Adrenal gland (tissue), 12 donors: ENCODE data around the gene GATAD2B. TPM values are rescaled to one million over a fixed set of nuclear protein-coding genes. Genes with fewer than 3 reads are reported as not detected.

Experiments used
- DNase-seq, 7 donors: peaks; one replicate each; pipeline ENCODE4 v3.0.0-alpha.2; 2019 to 2020
- H3K27ac ChIP-seq, 5 donors: fragments of 200-600 bp; sonication (generic) in 4 of 5; 1 replicate in 3 of 5; 2 replicates in 2 of 5; pipeline versions ENCODE4 v1.5.1 to v1.8.0; 2016 to 2020; ENCODE audit warnings: mild to moderate bottlenecking in 1 of 5
- H3K27me3 ChIP-seq: fragments of 200-600 bp; 2 replicates; pipeline ENCODE4 v1.8.0; 2021
- H3K36me3 ChIP-seq, 2 donors: fragments of 200-600 bp; replicated peaks in 1 of 2; 1 replicate in 1 of 2; 2 replicates in 1 of 2; pipeline versions ENCODE4 v1.5.1 to v1.8.0; 2018 to 2022
- H3K4me1 ChIP-seq, 2 donors: fragments of 200-600 bp; replicated peaks in 1 of 2; 1 replicate in 1 of 2; 2 replicates in 1 of 2; pipeline versions ENCODE4 v1.5.1 to v1.8.0; 2018 to 2021
- H3K4me3 ChIP-seq, 4 donors: fragments of 200-600 bp; sonication (generic) in 3 of 4; one replicate each; pipeline ENCODE4 v1.5.1; 2016 to 2018
- H3K9me3 ChIP-seq, 3 donors: fragments of 200-600 bp; sonication (generic) in 1 of 3; replicated peaks in 1 of 3; 1 replicate in 2 of 3; 2 replicates in 1 of 3; pipeline versions ENCODE4 v1.5.1 to v1.8.0; 2016 to 2021
- POLR2A ChIP-seq, 2 donors: fragments of 450-650 bp; IDR thresholded peaks; one replicate each; pipeline ENCODE4 v1.6.1; 2017; ENCODE audit warnings: antibody characterized with exemption in 2 of 2, mild to moderate bottlenecking in 2 of 2, moderate library complexity in 1 of 2
- WGBS, 4 donors: extraction: QIAGEN DNeasy Blood & Tissue Kit in 2 of 4; methylation state at CpG; one replicate each; pipeline versions ENCODE4 v1.1.5 to v1.1.7; 2013 to 2017; 5-methylcytosine and 5-hydroxymethylcytosine counted together
- intact Hi-C, 2 donors: fragments of 100-400 bp; cut with DNase I; formaldehyde crosslinking; loops; one replicate each; pipeline versions ENCODE4 v1.14.1 to v1.15.0; 2022 to 2023
- polyA plus RNA-seq, 3 donors: library from polyadenylated mRNA; stranded (reverse); fragments of 200-250 nt in 2 of 3; fragments of 350-450 nt in 1 of 3; fragmentation: Illumina TruSeq in 1 of 3; extraction: RNeasy Lipid Tissue Mini Kit (QIAGEN cat#74804) in 1 of 3; gene quantifications; one replicate each; pipeline ENCODE4 v1.2.3, GENCODE V29; 2013 to 2014
- total RNA-seq, 9 donors: library from RNA; depleted of rRNA in 4 of 9; stranded (reverse); fragments of >200 nt in 4 of 9; fragments of 120-200 nt in 1 of 9; fragmentation: NEBNext Ultra II Directional in 1 of 9; extraction: Animal tissue kit (Norgen Biotek cat#: 25700) in 1 of 9; gene quantifications; one replicate each; pipeline versions ENCODE4 v1.1.0 to v1.2.4, GENCODE V29; 2013 to 2023
- TF ChIP-seq, protein P1 (sequence below), 6 experiments: fragments of 450-650 bp in 4 of 6; fragments of 200-600 bp in 2 of 6; sonication (generic) in 1 of 6; IDR thresholded peaks; 1 replicate in 5 of 6; 2 replicates in 1 of 6; pipeline versions ENCODE4 v1.5.1 to v1.8.0; 2016 to 2021; ENCODE audit warnings: antibody characterized with exemption in 6 of 6, mild to moderate bottlenecking in 2 of 6, moderate library complexity in 1 of 6
- donor health status: healthy with polysubstance abuse.
- donor health status: Bipolar disorder and iron deficiency.
- donor health status: DM: yes; HTN: yes; CAD: no.
- donor health status: DM: no; HTN: no; CAD: no.
- donor health status: DM: no; HTN: no; CAD: no.
- donor health status: DM: yes; HTN: yes; CAD: no.

The GATAD2B gene
- total and polyA plus RNA-seq, 12 donors, result 3.0 to 43.3 (median 16.6) TPM

DNA sequence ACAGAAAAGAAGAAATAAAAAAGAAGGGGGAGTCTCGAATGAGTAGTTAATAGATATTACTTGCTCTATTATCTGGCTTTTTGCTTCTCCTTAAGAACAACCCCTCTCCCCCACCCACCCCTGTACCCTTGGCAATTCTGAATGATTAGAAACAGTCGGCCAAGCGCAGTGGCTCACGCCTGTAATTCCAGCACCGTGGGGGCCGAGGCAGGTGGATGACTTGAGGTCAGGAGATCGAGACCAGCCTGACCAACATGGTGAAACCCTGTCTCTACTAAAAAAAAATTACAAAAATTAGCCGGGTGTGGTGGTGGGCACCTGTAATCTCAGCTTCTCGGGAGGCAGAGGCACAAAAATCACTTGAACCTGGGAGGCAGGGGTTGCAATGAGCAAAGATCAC is 42.7 kb downstream of the GATAD2B start:
- Histone ChIP-seq H3K27ac (no peak overlapping the region), H3K4me3 (no peak overlapping the region), H3K4me1 (peaks cover 21 to 37% of the 10 kb centered on the region in 2 donors), H3K27me3 (no peaks in the 10 kb centered on the region), H3K36me3 (no peaks in the 10 kb centered on the region), H3K9me3 (no peaks in the 10 kb centered on the region)
- WGBS, 4 donors, result 91 to 94% (median 93%) methylated on average over 7 to 9 of the region's 9 CpGs
- intact Hi-C loops, result no loop called here
- TF ChIP-seq, protein P1, sequence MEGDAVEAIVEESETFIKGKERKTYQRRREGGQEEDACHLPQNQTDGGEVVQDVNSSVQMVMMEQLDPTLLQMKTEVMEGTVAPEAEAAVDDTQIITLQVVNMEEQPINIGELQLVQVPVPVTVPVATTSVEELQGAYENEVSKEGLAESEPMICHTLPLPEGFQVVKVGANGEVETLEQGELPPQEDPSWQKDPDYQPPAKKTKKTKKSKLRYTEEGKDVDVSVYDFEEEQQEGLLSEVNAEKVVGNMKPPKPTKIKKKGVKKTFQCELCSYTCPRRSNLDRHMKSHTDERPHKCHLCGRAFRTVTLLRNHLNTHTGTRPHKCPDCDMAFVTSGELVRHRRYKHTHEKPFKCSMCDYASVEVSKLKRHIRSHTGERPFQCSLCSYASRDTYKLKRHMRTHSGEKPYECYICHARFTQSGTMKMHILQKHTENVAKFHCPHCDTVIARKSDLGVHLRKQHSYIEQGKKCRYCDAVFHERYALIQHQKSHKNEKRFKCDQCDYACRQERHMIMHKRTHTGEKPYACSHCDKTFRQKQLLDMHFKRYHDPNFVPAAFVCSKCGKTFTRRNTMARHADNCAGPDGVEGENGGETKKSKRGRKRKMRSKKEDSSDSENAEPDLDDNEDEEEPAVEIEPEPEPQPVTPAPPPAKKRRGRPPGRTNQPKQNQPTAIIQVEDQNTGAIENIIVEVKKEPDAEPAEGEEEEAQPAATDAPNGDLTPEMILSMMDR (IDR thresholded peaks at IDR 0.05), result no peak
- no peak for TF ChIP-seq POLR2A (IDR thresholded peaks at IDR 0.05)
- no peak for DNase-seq

DNA sequence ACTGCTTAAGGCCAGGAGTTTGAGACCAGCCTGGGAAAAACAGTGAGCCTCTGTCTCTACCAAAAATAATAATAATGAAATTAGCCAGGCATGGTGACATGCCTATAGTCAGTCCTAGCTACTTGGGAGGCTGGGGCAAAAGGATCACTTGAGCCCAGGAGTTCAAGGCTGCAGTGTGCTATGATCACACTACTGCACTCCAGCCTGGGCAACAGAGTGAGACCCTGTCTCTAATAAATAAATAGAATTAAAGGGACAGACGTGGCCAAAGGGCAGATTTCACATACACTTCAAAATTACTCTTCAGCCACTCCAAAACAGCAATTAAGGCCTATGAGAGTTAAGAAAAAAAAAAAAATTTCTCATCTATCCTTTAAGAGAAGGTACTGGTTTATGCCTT is 45.7 kb downstream of the GATAD2B start:
- Histone ChIP-seq H3K27me3 (no peaks in the 10 kb centered on the region), H3K36me3 (no peaks in the 10 kb centered on the region), H3K9me3 (no peaks in the 10 kb centered on the region), H3K4me3 (no peak overlapping the region), H3K4me1 (peaks cover 22 to 46% of the 10 kb centered on the region in 2 donors), H3K27ac (no peak overlapping the region)
- WGBS, 4 donors, result 72 to 95% (median 83%) methylated on average over 1 of the region's 1 CpG
- TF ChIP-seq, protein P1 (IDR thresholded peaks at IDR 0.05), result no peak
- no peak for TF ChIP-seq POLR2A (IDR thresholded peaks at IDR 0.05)
- intact Hi-C loops, result no loop called here
- DNase-seq, result no peak

DNA sequence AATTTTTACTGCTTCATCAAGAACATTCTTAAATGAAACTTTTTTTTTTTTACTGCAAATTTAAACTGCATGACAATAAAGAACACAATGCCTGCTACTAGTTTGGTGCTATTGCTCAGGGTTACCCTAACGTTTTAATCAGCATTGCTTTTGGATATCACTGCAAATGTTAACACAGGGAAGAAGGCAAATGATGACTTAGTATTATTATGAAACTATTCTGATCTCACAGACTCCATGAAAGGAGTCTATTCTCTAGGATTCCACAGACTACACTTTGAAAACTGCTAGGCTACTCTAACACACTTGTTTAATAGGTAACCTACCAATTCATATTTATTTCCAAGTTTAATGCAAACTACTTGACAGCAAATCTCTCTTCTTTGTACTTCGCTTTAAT is 49.8 kb downstream of the GATAD2B start:
- Histone ChIP-seq H3K27me3 (no peaks in the 10 kb centered on the region), H3K9me3 (no peaks in the 10 kb centered on the region), H3K36me3 (no peaks in the 10 kb centered on the region), H3K27ac (peak overlapping the region in 1 of 5 donors; percentile 24), H3K4me1 (peaks cover 8 to 32% of the 10 kb centered on the region in 2 donors), H3K4me3 (no peak overlapping the region)
- intact Hi-C loops, result no loop called here
- WGBS, 4 donors, result 50 to 65% (median 55%) methylated on average over 2 of the region's 2 CpGs
- DNase-seq, result no peak
- TF ChIP-seq POLR2A (IDR thresholded peaks at IDR 0.05), result no peak
- TF ChIP-seq, protein P1 (IDR thresholded peaks at IDR 0.05), result no peak

DNA sequence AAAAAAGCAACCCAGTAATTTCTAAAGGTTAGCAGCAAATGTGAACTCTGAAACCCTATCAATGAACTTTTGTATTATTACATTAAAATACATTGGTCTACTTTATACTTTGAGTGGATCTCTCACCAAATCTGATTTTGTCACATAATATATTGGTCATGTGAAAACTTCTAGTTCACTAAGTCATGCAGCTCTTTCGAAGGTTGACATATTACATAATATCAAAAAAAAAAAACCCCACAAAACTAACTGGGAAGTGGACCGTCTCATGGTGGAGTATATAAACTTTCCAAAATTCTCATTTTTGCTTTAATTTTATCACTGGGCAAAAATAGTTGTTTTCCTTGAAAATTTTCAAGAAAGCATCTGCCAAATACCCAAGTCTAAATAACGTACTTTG is 50.4 kb downstream of the GATAD2B start:
- Histone ChIP-seq H3K9me3 (no peaks in the 10 kb centered on the region), H3K4me3 (no peak overlapping the region), H3K4me1 (peaks cover 8 to 32% of the 10 kb centered on the region in 2 donors), H3K27me3 (no peaks in the 10 kb centered on the region), H3K27ac (no peak overlapping the region), H3K36me3 (no peaks in the 10 kb centered on the region)
- 27 to 45% (median 39%) methylated on average over 3 of the region's 3 CpGs for WGBS, 4 donors
- intact Hi-C loops, result no loop called here
- TF ChIP-seq POLR2A (IDR thresholded peaks at IDR 0.05), result no peak
- TF ChIP-seq, protein P1 (IDR thresholded peaks at IDR 0.05), result no peak
- no peak for DNase-seq
